HEK293T (cell line): ENCODE data around the gene PANK1.

Source experiments
- CTCF ChIA-PET: fragments of 350-600 bp; formaldehyde crosslinking; extraction: SDS; loops from one replicate; lab custom pipeline; 2021; ENCODE audit warnings: antibody characterized with exemption, inconsistent platforms; lab: Yijun Ruan, JAX
- POLR2A ChIA-PET: fragments of 350-600 bp; formaldehyde crosslinking; extraction: SDS; loops from one replicate; lab custom pipeline; 2020; ENCODE audit warnings: antibody characterized with exemption, inconsistent platforms; lab: Yijun Ruan, JAX
- DNase-seq: peaks from one replicate; pipeline ENCODE4 v3.0.0; 2012; ENCODE audit warnings: mixed read lengths; ENCODE audit errors: extremely low spot score
- ARNT ChIP-seq: fragments of 450-650 bp; IDR thresholded peaks from 2 replicates; pipeline ENCODE4 v1.6.1; 2017; ENCODE audit warnings: mild to moderate bottlenecking
- BHLHE40 ChIP-seq: fragments of 450-650 bp; IDR thresholded peaks from 2 replicates; pipeline ENCODE4 v1.6.1; 2016; ENCODE audit warnings: mild to moderate bottlenecking, moderate library complexity, borderline replicate concordance
- CTBP1 ChIP-seq: fragments of 450-650 bp; IDR thresholded peaks from 2 replicates; pipeline ENCODE4 v1.6.1; 2016; ENCODE audit warnings: borderline replicate concordance
- ELF4 ChIP-seq: fragments of 450-650 bp; IDR thresholded peaks from 2 replicates; pipeline ENCODE4 v1.6.1; 2017; ENCODE audit warnings: antibody characterized with exemption
- FOXA1 ChIP-seq: fragments of 450-650 bp; IDR thresholded peaks from 2 replicates; pipeline ENCODE4 v1.6.1; 2016; ENCODE audit warnings: mild to moderate bottlenecking
- FOXK2 ChIP-seq: fragments of 450-650 bp; IDR thresholded peaks from 2 replicates; pipeline ENCODE4 v1.6.1; 2016; ENCODE audit warnings: mild to moderate bottlenecking
- FOXM1 ChIP-seq: fragments of 450-650 bp; IDR thresholded peaks from 2 replicates; pipeline ENCODE4 v1.6.1; 2017; ENCODE audit warnings: mild to moderate bottlenecking, borderline replicate concordance
- HDGF ChIP-seq: fragments of 450-650 bp; IDR thresholded peaks from 2 replicates; pipeline ENCODE4 v1.6.1; 2017; ENCODE audit warnings: antibody characterized with exemption, borderline replicate concordance
- L3MBTL2 ChIP-seq: fragments of 450-650 bp; conservative IDR thresholded peaks from 2 replicates; pipeline ENCODE4 v1.6.1; 2016; ENCODE audit warnings: mild to moderate bottlenecking
- LEF1 ChIP-seq: fragments of 450-650 bp; IDR thresholded peaks from 2 replicates; pipeline ENCODE4 v1.6.1; 2017; ENCODE audit warnings: mild to moderate bottlenecking, borderline replicate concordance
- NFRKB ChIP-seq: fragments of 450-650 bp; IDR thresholded peaks from 2 replicates; pipeline ENCODE4 v1.6.1; 2016; ENCODE audit warnings: mild to moderate bottlenecking, moderate library complexity
- PKNOX1 ChIP-seq: fragments of 450-650 bp; IDR thresholded peaks from 2 replicates; pipeline ENCODE4 v1.6.1; 2016
- SP1 ChIP-seq: fragments of 450-650 bp; IDR thresholded peaks from 2 replicates; pipeline ENCODE4 v1.6.1; 2017
- SUZ12 ChIP-seq: fragments of 450-650 bp; IDR thresholded peaks from 2 replicates; pipeline ENCODE4 v1.6.1; 2016; ENCODE audit warnings: mild to moderate bottlenecking
- TARDBP ChIP-seq: fragments of 450-650 bp; IDR thresholded peaks from 2 replicates; pipeline ENCODE4 v1.6.1; 2016
- ZNF384 ChIP-seq: fragments of 450-650 bp; IDR thresholded peaks from 2 replicates; pipeline ENCODE4 v1.6.1; 2016

PANK1 gene

GRCh38 chr10:89684604-89685003 lies 39.6 kb upstream of the PANK1 start:
- ChIA-PET POLR2A (no interaction called here), CTCF (no interaction called here)
- DNase-seq, result no peak
- TF ChIP-seq BHLHE40 (no peak), FOXM1 (no peak), NFRKB (no peak), FOXK2 (no peak), ZNF384 (no peak), SP1 (no peak), ARNT (no peak)

GRCh38 chr10:89683883-89684282 lies 38.8 kb upstream of the PANK1 start:
- POLR2A ChIA-PET, result no interaction called here

GRCh38 chr10:89679986-89680385 lies 34.9 kb upstream of the PANK1 start:
- ChIA-PET POLR2A (interaction anchor here (2.0 kb wide), 1 partner anchor 21 kb away, joined by 8 read pairs; the partner anchor contains the start of gene KIF20B), CTCF (no interaction called here)
- no peak for DNase-seq
- TF ChIP-seq ZNF384, result no peak
- no peak for TF ChIP-seq HDGF
- TF ChIP-seq FOXK2, result no peak
- TF ChIP-seq ARNT, result no peak
- TF ChIP-seq BHLHE40, result no peak
- no peak for TF ChIP-seq ELF4
- no peak for TF ChIP-seq SP1
- no peak for TF ChIP-seq LEF1
- TF ChIP-seq L3MBTL2, result no peak
- no peak for TF ChIP-seq SUZ12
- TF ChIP-seq NFRKB, result no peak
- no peak for TF ChIP-seq FOXA1
- no peak for TF ChIP-seq TARDBP
- TF ChIP-seq FOXM1, result no peak
- no peak for TF ChIP-seq PKNOX1
- TF ChIP-seq CTBP1, result no peak

More at GRCh38 chr10:89683883-89684282, 38.8 kb upstream of the PANK1 start:
- CTCF ChIA-PET, result no interaction called here
- no peak for TF ChIP-seq L3MBTL2
- no peak for TF ChIP-seq FOXA1
- TF ChIP-seq PKNOX1, result no peak
- no peak for TF ChIP-seq SP1
- TF ChIP-seq LEF1, result no peak
- no peak for TF ChIP-seq FOXK2
- TF ChIP-seq ELF4, result no peak
- TF ChIP-seq TARDBP, result no peak
- TF ChIP-seq ARNT, result no peak
- no peak for TF ChIP-seq BHLHE40
- TF ChIP-seq ZNF384, result no peak
- TF ChIP-seq SUZ12, result no peak
- TF ChIP-seq NFRKB, result no peak
- no peak for TF ChIP-seq HDGF
- TF ChIP-seq FOXM1, result no peak
- no peak for TF ChIP-seq CTBP1
- DNase-seq, result no peak

- ChIA-PET POLR2A (no interaction called here), CTCF (no interaction called here)
- DNase-seq, result no peak
- TF ChIP-seq FOXM1 (no peak), CTBP1 (no peak), ELF4 (no peak), FOXK2 (no peak), ZNF384 (no peak), NFRKB (no peak)
These were observed 32.3 kb upstream of the PANK1 start for GRCh38 chr10:89677341-89677740.

GRCh38 chr10:89670926-89671325 lies 25.9 kb upstream of the PANK1 start:
- ChIA-PET CTCF (no interaction called here), POLR2A (interaction anchor here (1.0 kb wide), 1 partner anchor 30 kb away, joined by 4 read pairs; the partner anchor contains the start of gene KIF20B)
- no peak for DNase-seq
- no peak for TF ChIP-seq FOXM1
- TF ChIP-seq LEF1, result no peak
- no peak for TF ChIP-seq SP1
- no peak for TF ChIP-seq CTBP1

- ChIA-PET POLR2A (interaction anchor here (1.0 kb wide), 1 partner anchor 31 kb away, joined by 4 read pairs; the partner anchor contains the start of gene KIF20B), CTCF (no interaction called here)
- TF ChIP-seq ZNF384, result no peak
- TF ChIP-seq FOXM1, result no peak
- TF ChIP-seq PKNOX1, result no peak
- TF ChIP-seq SUZ12, result no peak
- TF ChIP-seq NFRKB, result no peak
- no peak for TF ChIP-seq L3MBTL2
- TF ChIP-seq ELF4, result no peak
- TF ChIP-seq FOXA1, result no peak
- TF ChIP-seq FOXK2, result no peak
- DNase-seq, result no peak
These were observed 24.9 kb upstream of the PANK1 start for GRCh38 chr10:89669985-89670384.

GRCh38 chr10:89668386-89669071 lies 23.5 kb upstream of the PANK1 start:
- DNase-seq, result no peak
- ChIA-PET POLR2A (interaction anchor here (1.2 to 2.0 kb wide), 2 partner anchors 25 to 33 kb away, joined by 3 to 7 read pairs; partner anchors contain the start of gene KIF20B), CTCF (no interaction called here)
- TF ChIP-seq LEF1, result no peak
- no peak for TF ChIP-seq FOXM1
- TF ChIP-seq L3MBTL2, result no peak
- TF ChIP-seq ELF4, result no peak
- no peak for TF ChIP-seq HDGF
- no peak for TF ChIP-seq NFRKB
- TF ChIP-seq FOXA1, result no peak
- no peak for TF ChIP-seq TARDBP
- no peak for TF ChIP-seq FOXK2
- TF ChIP-seq BHLHE40, result no peak
- no peak for TF ChIP-seq SP1
- no peak for TF ChIP-seq PKNOX1
- no peak for TF ChIP-seq SUZ12
- no peak for TF ChIP-seq ZNF384
- no peak for TF ChIP-seq ARNT
